ENCODE measurements around the gene MMD2. TPM values are rescaled to one million over a fixed set of nuclear protein-coding genes. Genes with fewer than 3 reads are reported as not detected.

The MMD2 gene
- total RNA-seq, 1 experiment from 2014 or later: not detected

GRCh38 chr7:4862156-4862555 lies 96.8 kb downstream of the MMD2 start:
- no peaks in the 10 kb centered on the region for H3K36me3 Mint-ChIP-seq (ENCODE audit: insufficient read depth, unreplicated experiment)
- intact Hi-C loops (cut with micrococcal nuclease; ENCODE audit: unreplicated experiment): no loop called here
- ChIA-PET POLR2A (no interaction called here), CTCF (interaction anchor here (0.5 kb wide), 1 partner anchor 223 kb away, joined by 3 read pairs; no protein-coding TSS in a partner anchor)
- no peak overlapping the region for H3K27ac Mint-ChIP-seq (ENCODE audit: unreplicated experiment)
- peaks cover 5% of the 10 kb centered on the region for H3K4me1 Mint-ChIP-seq (ENCODE audit: low read depth, unreplicated experiment)
- H3K27me3 ChIP-seq (replicated peaks; ENCODE audit: control insufficient read depth, insufficient read depth, low read length): no peaks in the 10 kb centered on the region
- peaks cover 22% of the 10 kb centered on the region for H3K9me3 Mint-ChIP-seq (ENCODE audit: unreplicated experiment)
- 0 out of 2 replicates have a peak, but pooled peaks cover 4% of the 10 kb centered on the region for H3K9me3 ChIP-seq
- peaks cover 34% of the 10 kb centered on the region for H3K27me3 Mint-ChIP-seq (ENCODE audit: insufficient read depth, unreplicated experiment)
- H3K4me3 ChIP-seq (ENCODE audit: low read depth, low read length): no peak overlapping the region
- no peak for TF ChIP-seq CTCF (IDR thresholded peaks at IDR 0.05; ENCODE audit: insufficient read depth in 1 of 2, low read depth in 1 of 2, low read length in 1 of 2, severe bottlenecking in 1 of 2, unreplicated experiment in 1 of 2)
- H3K36me3 ChIP-seq (ENCODE audit: control insufficient read depth, insufficient read depth, low read length): no peaks in the 10 kb centered on the region
- no peak overlapping the region for H3K4me3 Mint-ChIP-seq (ENCODE audit: unreplicated experiment)
- BruUV-seq (replicated peaks): no TSS peak
- no peaks in the 10 kb centered on the region for H3K4me1 ChIP-seq
- DNase-seq: no peak

GRCh38 chr7:4861673-4862072 lies 97.3 kb downstream of the MMD2 start, which contains the start of gene PAPOLB:
Gene PAPOLB (minus strand): TSS chr7:4862030. CDS start chr7:4861810, 220 bp downstream.
- Mint-ChIP-seq H3K36me3 (ENCODE audit: insufficient read depth, unreplicated experiment) (no peaks in the 10 kb centered on the region), H3K27me3 (ENCODE audit: insufficient read depth, unreplicated experiment) (peaks cover 35% of the 10 kb centered on the region), H3K4me1 (ENCODE audit: low read depth, unreplicated experiment) (peaks cover 7% of the 10 kb centered on the region), H3K9me3 (ENCODE audit: unreplicated experiment) (peaks cover 22% of the 10 kb centered on the region), H3K4me3 (ENCODE audit: unreplicated experiment) (no peak within 1 kb of the TSS), H3K27ac (ENCODE audit: unreplicated experiment) (no peak within 1 kb of the TSS)
- no peak for DNase-seq
- intact Hi-C loops (cut with micrococcal nuclease; ENCODE audit: unreplicated experiment): no loop called here
- Histone ChIP-seq H3K4me1 (no peaks in the 10 kb centered on the region), H3K27me3 (replicated peaks; ENCODE audit: control insufficient read depth, insufficient read depth, low read length) (no peaks in the 10 kb centered on the region), H3K36me3 (ENCODE audit: control insufficient read depth, insufficient read depth, low read length) (no peaks in the 10 kb centered on the region), H3K4me3 (ENCODE audit: low read depth, low read length) (no peak within 1 kb of the TSS), H3K9me3 (0 out of 2 replicates have a peak, but pooled peaks cover 4% of the 10 kb centered on the region)
- no TSS peak for BruUV-seq (replicated peaks)
- CTCF ChIA-PET: interaction anchor here (0.5 kb wide), 1 partner anchor 224 kb away, joined by 3 read pairs; no protein-coding TSS in a partner anchor
- POLR2A ChIA-PET: no interaction called here
- TF ChIP-seq CTCF (IDR thresholded peaks at IDR 0.05; ENCODE audit: insufficient read depth in 1 of 2, low read depth in 1 of 2, low read length in 1 of 2, severe bottlenecking in 1 of 2, unreplicated experiment in 1 of 2): no peak

- POLR2A ChIA-PET: no interaction called here
- peaks cover 35% of the 10 kb centered on the region for H3K27me3 Mint-ChIP-seq (ENCODE audit: insufficient read depth, unreplicated experiment)
- H3K4me3 Mint-ChIP-seq (ENCODE audit: unreplicated experiment): no peak overlapping the region
- no peaks in the 10 kb centered on the region for H3K36me3 ChIP-seq (ENCODE audit: control insufficient read depth, insufficient read depth, low read length)
- H3K36me3 Mint-ChIP-seq (ENCODE audit: insufficient read depth, unreplicated experiment): no peaks in the 10 kb centered on the region
- intact Hi-C loops (cut with micrococcal nuclease; ENCODE audit: unreplicated experiment): no loop called here
- no peaks in the 10 kb centered on the region for H3K4me1 ChIP-seq
- BruUV-seq (replicated peaks): no TSS peak
- no peak overlapping the region for H3K4me3 ChIP-seq (ENCODE audit: low read depth, low read length)
- DNase-seq: no peak
- H3K4me1 Mint-ChIP-seq (ENCODE audit: low read depth, unreplicated experiment): peaks cover 7% of the 10 kb centered on the region
- H3K9me3 ChIP-seq: 0 out of 2 replicates have a peak, but pooled peaks cover 4% of the 10 kb centered on the region
- no peak overlapping the region for H3K27ac Mint-ChIP-seq (ENCODE audit: unreplicated experiment)
- peaks cover 22% of the 10 kb centered on the region for H3K9me3 Mint-ChIP-seq (ENCODE audit: unreplicated experiment)
- no peaks in the 10 kb centered on the region for H3K27me3 ChIP-seq (replicated peaks; ENCODE audit: control insufficient read depth, insufficient read depth, low read length)
- CTCF ChIA-PET: no interaction called here
- no peak for TF ChIP-seq CTCF (IDR thresholded peaks at IDR 0.05; ENCODE audit: insufficient read depth in 1 of 2, low read depth in 1 of 2, low read length in 1 of 2, severe bottlenecking in 1 of 2, unreplicated experiment in 1 of 2)
Observed at GRCh38 chr7:4861227-4861626, 97.8 kb downstream of the MMD2 start.

All from Caco-2 (cell line).